Lower leg skin (tissue), 4 donors: ENCODE measurements around the gene PPP1R26. TPM values are rescaled to one million over a fixed set of nuclear protein-coding genes. Genes with fewer than 3 reads are reported as not detected.

Source experiments
- DNase-seq, 2 donors: peaks; one replicate each; pipeline ENCODE4 v3.0.0-alpha.2; 2019; ENCODE audit warnings: low spot score in 2 of 2
- H3K4me3 ChIP-seq: fragments of 200-600 bp; sonication (generic); 2 replicates; pipeline ENCODE4 v1.5.1; 2017; ENCODE audit warnings: mild to moderate bottlenecking, low read depth; ENCODE audit not compliant: poor library complexity, severe bottlenecking
- POLR2A ChIP-seq, 2 donors: fragments of 450-650 bp; IDR thresholded peaks; one replicate each; pipeline ENCODE4 v1.6.1; 2016 to 2017; ENCODE audit warnings: antibody characterized with exemption in 2 of 2, mild to moderate bottlenecking in 1 of 2, moderate library complexity in 1 of 2
- WGBS, 2 donors: methylation state at CpG; one replicate each; pipeline ENCODE4 v1.1.5; 2018; 5-methylcytosine and 5-hydroxymethylcytosine counted together
- intact Hi-C: fragments of 100-400 bp; cut with DNase I; formaldehyde crosslinking; loops from one replicate; pipeline ENCODE4 v1.15.0; 2023; ENCODE audit warnings: low total_unique reads
- total RNA-seq, 4 donors: library from RNA; depleted of rRNA; stranded (reverse); fragments of >200 nt; gene quantifications; one replicate each; pipeline ENCODE4 v1.1.0, GENCODE V29; 2016
- TF ChIP-seq, protein P1 (sequence below), 3 donors: fragments of 450-650 bp; IDR thresholded peaks; one replicate each; pipeline ENCODE4 v1.5.1; 2016; ENCODE audit warnings: antibody characterized with exemption in 3 of 3, mild to moderate bottlenecking in 3 of 3, moderate library complexity in 2 of 3

PPP1R26 gene
- total RNA-seq, 4 donors from 2014 or later = 8.4 to 11.5 (median 9.2) TPM

DNA sequence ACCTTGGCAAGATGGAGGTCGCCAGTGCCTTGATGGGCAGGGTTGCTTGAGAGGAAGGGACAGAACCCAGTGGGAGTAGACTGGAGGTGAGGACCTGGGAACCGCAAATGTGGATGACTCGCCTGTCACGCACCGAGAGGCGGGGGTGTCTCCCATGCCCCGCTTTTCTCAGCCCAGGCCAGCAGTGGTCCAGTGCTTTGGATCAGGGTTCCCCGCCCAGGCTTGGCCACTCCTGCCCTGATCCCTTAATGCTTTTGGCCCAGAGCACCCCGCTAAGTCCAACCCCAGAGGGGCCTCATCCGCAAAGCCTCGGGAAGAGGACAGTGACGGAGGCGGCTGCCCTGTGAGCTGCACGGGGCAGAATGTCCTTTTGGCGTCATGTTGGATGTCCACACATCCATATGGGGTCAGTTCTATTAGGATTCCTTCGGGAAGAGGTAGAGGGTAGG lies 23.3 kb downstream of the PPP1R26 start:
- intact Hi-C loops = no loop called here
- no peak overlapping the region for H3K4me3 ChIP-seq
- DNase-seq = no peak
- WGBS, 2 donors = 92 to 94% methylated on average over 16 of the region's 16 CpGs
- TF ChIP-seq, protein P1, sequence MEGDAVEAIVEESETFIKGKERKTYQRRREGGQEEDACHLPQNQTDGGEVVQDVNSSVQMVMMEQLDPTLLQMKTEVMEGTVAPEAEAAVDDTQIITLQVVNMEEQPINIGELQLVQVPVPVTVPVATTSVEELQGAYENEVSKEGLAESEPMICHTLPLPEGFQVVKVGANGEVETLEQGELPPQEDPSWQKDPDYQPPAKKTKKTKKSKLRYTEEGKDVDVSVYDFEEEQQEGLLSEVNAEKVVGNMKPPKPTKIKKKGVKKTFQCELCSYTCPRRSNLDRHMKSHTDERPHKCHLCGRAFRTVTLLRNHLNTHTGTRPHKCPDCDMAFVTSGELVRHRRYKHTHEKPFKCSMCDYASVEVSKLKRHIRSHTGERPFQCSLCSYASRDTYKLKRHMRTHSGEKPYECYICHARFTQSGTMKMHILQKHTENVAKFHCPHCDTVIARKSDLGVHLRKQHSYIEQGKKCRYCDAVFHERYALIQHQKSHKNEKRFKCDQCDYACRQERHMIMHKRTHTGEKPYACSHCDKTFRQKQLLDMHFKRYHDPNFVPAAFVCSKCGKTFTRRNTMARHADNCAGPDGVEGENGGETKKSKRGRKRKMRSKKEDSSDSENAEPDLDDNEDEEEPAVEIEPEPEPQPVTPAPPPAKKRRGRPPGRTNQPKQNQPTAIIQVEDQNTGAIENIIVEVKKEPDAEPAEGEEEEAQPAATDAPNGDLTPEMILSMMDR (IDR thresholded peaks at IDR 0.05) = no peak
- TF ChIP-seq POLR2A (IDR thresholded peaks at IDR 0.05) = no peak

DNA sequence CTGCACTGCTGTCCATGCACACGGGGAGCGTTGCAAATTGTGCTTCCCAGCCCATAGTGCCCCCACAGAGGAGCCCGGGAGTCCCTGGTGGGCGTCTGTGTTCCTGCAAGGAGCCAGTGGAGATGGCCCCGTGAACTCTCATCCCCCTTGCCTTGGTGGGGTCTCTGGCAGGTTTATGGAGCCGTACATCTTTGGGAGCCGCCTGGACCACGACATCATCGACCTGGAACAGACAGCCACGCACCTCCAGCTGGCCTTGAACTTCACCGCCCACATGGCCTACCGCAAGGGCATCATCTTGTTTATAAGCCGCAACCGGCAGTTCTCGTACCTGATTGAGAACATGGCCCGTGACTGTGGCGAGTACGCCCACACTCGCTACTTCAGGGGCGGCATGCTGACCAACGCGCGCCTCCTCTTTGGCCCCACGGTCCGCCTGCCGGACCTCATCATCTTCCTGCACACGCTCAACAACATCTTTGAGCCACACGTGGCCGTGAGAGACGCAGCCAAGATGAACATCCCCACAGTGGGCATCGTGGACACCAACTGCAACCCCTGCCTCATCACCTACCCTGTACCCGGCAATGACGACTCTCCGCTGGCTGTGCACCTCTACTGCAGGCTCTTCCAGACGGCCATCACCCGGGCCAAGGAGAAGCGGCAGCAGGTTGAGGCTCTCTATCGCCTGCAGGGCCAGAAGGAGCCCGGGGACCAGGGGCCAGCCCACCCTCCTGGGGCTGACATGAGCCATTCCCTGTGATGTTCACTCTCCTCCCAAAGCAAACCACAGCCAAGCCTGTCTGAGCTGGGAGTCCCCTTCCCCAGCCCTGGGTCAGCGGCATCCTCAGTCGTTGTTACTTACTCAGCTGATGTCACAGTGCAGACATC lies 24.0 kb downstream of the PPP1R26 start:
- 89 to 90% methylated on average over 39 to 41 of the region's 41 CpGs for WGBS, 2 donors
- intact Hi-C loops = no loop called here
- DNase-seq = no peak
- TF ChIP-seq POLR2A (IDR thresholded peaks at IDR 0.05) = no peak
- TF ChIP-seq, protein P1 (IDR thresholded peaks at IDR 0.05) = no peak
- H3K4me3 ChIP-seq = no peak overlapping the region

- 56 to 66% methylated on average over 16 to 20 of the region's 21 CpGs for WGBS, 2 donors
- DNase-seq = peak in 1 of 2 donors; percentile 29
These were observed 25.0 kb downstream of the PPP1R26 start for GRCh38 chr9:135504262-135505243.

DNA sequence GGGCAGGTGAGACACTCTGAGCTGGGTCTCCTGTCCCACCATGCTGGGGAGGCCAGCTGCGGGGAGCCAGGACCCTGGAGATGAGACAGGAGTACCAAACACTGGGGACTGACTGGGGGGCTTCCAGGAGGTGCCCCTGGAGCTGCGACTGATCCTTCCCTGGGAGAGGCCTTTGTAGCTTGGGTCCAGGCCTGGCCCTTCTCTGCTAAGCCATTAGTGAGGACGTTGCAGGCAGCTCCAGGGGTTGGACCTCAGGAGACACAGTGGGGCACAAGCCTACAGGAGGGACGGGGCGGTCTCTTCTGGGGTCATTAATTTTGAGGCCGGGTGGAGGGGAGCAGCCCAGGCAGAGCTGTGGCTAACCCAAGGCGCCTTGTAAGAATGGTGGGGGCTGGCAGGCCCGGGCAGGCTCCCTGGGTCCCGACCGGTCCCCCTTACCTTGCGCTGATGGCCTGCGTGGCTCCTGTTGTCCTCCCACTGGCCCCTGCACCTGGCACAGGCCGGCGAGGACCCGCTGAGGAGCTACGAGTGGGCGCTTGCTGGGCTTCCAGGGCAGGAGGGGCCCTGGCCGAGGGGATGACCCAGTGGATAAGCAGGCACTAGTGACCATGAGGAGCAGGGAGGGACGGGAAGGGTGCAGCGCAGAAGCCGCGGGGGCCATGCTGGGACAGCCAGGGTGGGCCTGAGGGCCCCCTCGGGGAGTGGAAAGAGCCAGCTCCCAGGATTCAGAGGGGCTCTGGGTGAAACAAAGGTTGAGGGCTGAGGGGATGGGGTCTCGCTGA lies 26.0 kb downstream of the PPP1R26 start:
- no peak for DNase-seq
- 82 to 88% methylated on average over 21 of the region's 24 CpGs for WGBS, 2 donors
- intact Hi-C loops = no loop called here
- TF ChIP-seq, protein P1 (IDR thresholded peaks at IDR 0.05) = no peak
- TF ChIP-seq POLR2A (IDR thresholded peaks at IDR 0.05) = no peak
- no peak overlapping the region for H3K4me3 ChIP-seq

More at GRCh38 chr9:135504262-135505243, 25.0 kb downstream of the PPP1R26 start:
- no peak overlapping the region for H3K4me3 ChIP-seq
- TF ChIP-seq, protein P1 (IDR thresholded peaks at IDR 0.05) = peak in 1 of 3 donors; percentile 27
- TF ChIP-seq POLR2A (IDR thresholded peaks at IDR 0.05) = no peak
- intact Hi-C loops = no loop called here
